NB4 (cell line): Measurements from ENCODE around the gene TALDO1.

ENCODE experiments used
- DNase-seq: peaks from one replicate; pipeline ENCODE4 v3.0.0; 2010; ENCODE audit warnings: low read depth
- H3K4me3 ChIP-seq: one replicate; pipeline ENCODE4 v1.5.1; 2011; ENCODE audit warnings: mild to moderate bottlenecking, low read depth, low read length, moderate library complexity
- CTCF ChIP-seq: IDR thresholded peaks from one replicate; pipeline ENCODE4 v1.5.1; 2012; ENCODE audit warnings: low read depth, low read length
- MYC ChIP-seq: IDR thresholded peaks from 2 replicates; pipeline ENCODE4 v1.6.1; 2011; ENCODE audit warnings: low read depth, low read length
- POLR2A ChIP-seq: IDR thresholded peaks from 2 replicates; pipeline ENCODE4 v1.6.1; 2011; ENCODE audit warnings: mild to moderate bottlenecking; ENCODE audit not compliant: insufficient read length; ENCODE audit errors: extremely low read depth
- TF ChIP-seq, protein P1 (sequence below): IDR thresholded peaks from 2 replicates; pipeline ENCODE4 v1.6.1; 2011; ENCODE audit warnings: low read depth, low read length

The TALDO1 gene

DNA sequence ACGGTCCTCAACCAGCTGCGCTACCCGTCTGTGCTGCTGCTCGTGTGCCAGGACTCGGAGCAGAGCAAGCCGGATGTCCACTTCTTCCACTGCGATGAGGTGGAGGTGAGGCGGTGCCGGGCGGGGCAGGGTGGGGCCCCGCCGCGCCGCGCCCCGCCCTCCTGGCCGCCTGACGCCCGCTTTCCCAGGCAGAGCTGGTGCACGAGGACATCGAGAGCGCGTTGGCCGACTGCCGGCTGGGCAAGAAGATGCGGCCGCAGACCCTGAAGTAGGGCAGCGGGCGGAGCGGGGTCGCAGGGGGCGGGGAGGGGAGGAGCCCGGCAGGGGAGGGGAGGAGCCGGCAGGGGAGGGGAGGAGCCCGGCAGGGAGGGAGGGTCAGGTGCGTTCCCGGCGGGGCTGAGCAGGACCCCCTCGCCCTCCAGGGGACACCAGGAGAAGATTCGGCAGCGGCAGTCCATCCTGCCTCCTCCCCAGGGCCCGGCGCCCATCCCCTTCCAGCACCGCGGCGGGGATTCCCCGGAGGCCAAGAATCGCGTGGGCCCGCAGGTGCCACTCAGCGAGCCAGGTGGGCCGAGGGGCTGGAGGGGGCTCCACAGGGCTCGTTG is 26.5 kb upstream of the TALDO1 start:
- TF ChIP-seq POLR2A (no peak), MYC (no peak), CTCF (no peak)
- TF ChIP-seq, protein P1, sequence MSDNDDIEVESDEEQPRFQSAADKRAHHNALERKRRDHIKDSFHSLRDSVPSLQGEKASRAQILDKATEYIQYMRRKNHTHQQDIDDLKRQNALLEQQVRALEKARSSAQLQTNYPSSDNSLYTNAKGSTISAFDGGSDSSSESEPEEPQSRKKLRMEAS = no peak
- no peak for DNase-seq
- H3K4me3 ChIP-seq = no peak overlapping the region

DNA sequence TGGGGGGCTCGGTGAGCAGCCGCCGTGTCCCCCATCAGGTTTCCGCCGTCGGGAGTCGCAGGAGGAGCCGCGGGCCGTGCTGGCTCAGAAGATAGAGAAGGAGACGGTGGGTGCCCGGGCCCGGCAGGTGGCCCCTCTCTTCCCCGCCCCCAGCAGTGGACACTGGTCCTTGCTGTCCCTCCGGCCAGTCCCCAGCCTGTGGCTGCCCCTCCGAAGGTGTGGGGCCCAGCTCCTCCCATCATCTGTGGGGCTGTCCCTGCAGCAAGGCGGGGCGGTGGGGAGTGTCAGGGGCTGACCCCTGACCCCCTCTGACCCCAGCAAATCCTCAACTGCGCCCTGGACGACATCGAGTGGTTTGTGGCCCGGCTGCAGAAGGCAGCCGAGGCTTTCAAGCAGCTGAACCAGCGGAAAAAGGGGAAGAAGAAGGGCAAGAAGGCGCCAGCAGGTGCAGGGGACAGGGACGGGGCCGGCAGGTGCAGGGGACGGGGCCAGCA is 26.0 kb upstream of the TALDO1 start:
- DNase-seq = no peak
- TF ChIP-seq CTCF = no peak
- no peak for TF ChIP-seq MYC
- TF ChIP-seq, protein P1 = no peak
- TF ChIP-seq POLR2A = no peak

GRCh38 chr11:721741-722345 is 25.4 kb upstream of the TALDO1 start:
- H3K4me3 ChIP-seq = no peak overlapping the region
- peak; percentile 66 for DNase-seq
- TF ChIP-seq, protein P1 = no peak
- TF ChIP-seq MYC (no peak), CTCF (no peak), POLR2A (no peak)

More for the DNA sequence above, 26.0 kb upstream of the TALDO1 start:
- no peak overlapping the region for H3K4me3 ChIP-seq

GRCh38 chr11:722346-722811 is 24.9 kb upstream of the TALDO1 start:
- H3K4me3 ChIP-seq = no peak overlapping the region
- TF ChIP-seq POLR2A = no peak
- TF ChIP-seq MYC = no peak
- DNase-seq = no peak

DNA sequence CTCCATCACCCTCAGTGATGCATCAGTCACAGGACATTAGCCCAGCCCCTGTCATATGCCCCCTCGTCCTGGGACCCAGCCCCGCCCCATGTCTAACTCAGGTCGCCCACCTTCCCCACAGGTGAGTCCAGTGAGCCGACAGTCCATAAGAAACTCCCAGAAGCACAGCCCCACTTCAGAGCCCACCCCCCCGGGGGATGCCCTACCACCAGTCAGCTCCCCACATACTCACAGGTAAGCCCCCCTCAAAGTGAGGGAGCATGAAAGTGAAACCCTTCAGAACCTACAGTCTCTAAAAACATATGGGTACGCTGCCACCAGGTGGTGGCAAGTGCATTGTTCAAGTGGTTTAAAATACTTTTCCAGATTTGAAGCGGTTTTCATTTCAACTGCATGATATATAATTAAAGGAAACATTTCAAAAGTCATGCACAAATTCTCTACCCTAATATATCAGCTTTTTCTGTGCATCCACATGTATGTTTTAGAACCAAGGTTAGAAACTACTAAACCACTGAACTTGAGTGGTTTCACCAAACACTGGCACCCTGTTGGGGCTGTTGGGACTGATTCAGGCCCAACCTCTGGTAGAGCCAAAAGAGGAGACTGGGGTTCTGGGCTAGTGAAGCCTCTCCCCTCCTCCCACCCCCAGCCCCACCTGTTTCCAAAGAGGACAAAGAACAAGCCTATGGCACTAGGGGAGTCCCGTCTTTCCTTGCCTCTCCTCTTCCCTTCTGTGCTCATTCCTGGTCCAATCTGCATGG is 24.0 kb upstream of the TALDO1 start:
- DNase-seq = peak; percentile 72
- TF ChIP-seq CTCF (peak; percentile 52), POLR2A (no peak)
- no peak overlapping the region for H3K4me3 ChIP-seq

- H3K4me3 ChIP-seq = no peak overlapping the region
- DNase-seq = no peak
- TF ChIP-seq, protein P1 = no peak
- TF ChIP-seq MYC (no peak), POLR2A (no peak), CTCF (no peak)
Observed at GRCh38 chr11:724049-724777, 23.1 kb upstream of the TALDO1 start.
